NCI-H748 (cell line): ENCODE results near the gene CDKN2C.
A peak's percentile ranks its signal among the peaks of the same experiment; 100 is the strongest.
"Not testable (repeated sequence)": the region's sequence is repeated elsewhere in the genome, so short reads cannot be mapped to it uniquely, and the experiment has no call there.

Experiments
- DNase-seq: peaks from one replicate; lab custom pipeline; 2025; ENCODE audit not compliant: unreplicated experiment; lab: John Stamatoyannopoulos, UW

Gene CDKN2C

GRCh38 chr1:50969611-50970508 lies at the start of gene CDKN2C:
Gene CDKN2C, plus strand, starts transcription at chr1:50970245. Its CDS starts 124 bp downstream, at chr1:50970369.
- peak; percentile 96 for DNase-seq

GRCh38 chr1:50920409-50920808 lies 49.6 kb upstream of the CDKN2C start:
- DNase-seq: no peak

GRCh38 chr1:50921029-50921428 lies 49.0 kb upstream of the CDKN2C start:
- DNase-seq: no peak

GRCh38 chr1:50923564-50923963 lies 46.5 kb upstream of the CDKN2C start:
- no peak for DNase-seq

GRCh38 chr1:50929376-50929958 lies 40.6 kb upstream of the CDKN2C start:
- peak; percentile 43 for DNase-seq

GRCh38 chr1:50930193-50930592 lies 39.9 kb upstream of the CDKN2C start:
- DNase-seq: no peak

GRCh38 chr1:50930965-50931737 lies 38.9 kb upstream of the CDKN2C start:
- DNase-seq: no peak

GRCh38 chr1:50932043-50932442 lies 38.0 kb upstream of the CDKN2C start:
- DNase-seq: not testable (repeated sequence)

- DNase-seq: not testable (repeated sequence)
Measured at GRCh38 chr1:50933770-50934169, 36.3 kb upstream of the CDKN2C start.

- no peak for DNase-seq
Measured at GRCh38 chr1:50934838-50935237, 35.2 kb upstream of the CDKN2C start.

GRCh38 chr1:50935276-50935675 lies 34.8 kb upstream of the CDKN2C start:
- not testable (repeated sequence) for DNase-seq

- DNase-seq: no peak
Measured at GRCh38 chr1:50936321-50936720, 33.7 kb upstream of the CDKN2C start.

GRCh38 chr1:50940291-50940690 lies 29.8 kb upstream of the CDKN2C start:
- no peak for DNase-seq

- no peak for DNase-seq
Measured at GRCh38 chr1:50942334-50942733, 27.7 kb upstream of the CDKN2C start.

- no peak for DNase-seq
Measured at GRCh38 chr1:50949286-50949982, 20.6 kb upstream of the CDKN2C start.

GRCh38 chr1:50950396-50950795 lies 19.6 kb upstream of the CDKN2C start:
- DNase-seq: no peak

- not testable (repeated sequence) for DNase-seq
Measured at GRCh38 chr1:50952566-50952965, 17.5 kb upstream of the CDKN2C start.

- no peak for DNase-seq
Measured at GRCh38 chr1:50955116-50955515, 14.9 kb upstream of the CDKN2C start.

- DNase-seq: peak; percentile 64
Measured at GRCh38 chr1:50959303-50959912, 10.6 kb upstream of the CDKN2C start.
